Esophagus squamous epithelium (tissue), 5 donors: ENCODE results near the gene HDAC11. TPM values are rescaled to one million over a fixed set of nuclear protein-coding genes. Genes with fewer than 3 reads are reported as not detected.

Experiments
- DNase-seq: peaks from one replicate; lab custom pipeline; 2025; lab: John Stamatoyannopoulos, UW
- H3K27ac ChIP-seq, 4 donors: fragments of 200-600 bp; sonication (generic); one replicate each; pipeline ENCODE4 v1.5.1; 2016 to 2019; ENCODE audit warnings: mild to moderate bottlenecking in 1 of 4
- H3K27me3 ChIP-seq, 4 donors: fragments of 200-600 bp; sonication (generic); 1 replicate in 3 of 4; 2 replicates in 1 of 4; pipeline versions ENCODE4 v1.5.1 to v1.6.0; 2017 to 2021; ENCODE audit warnings: antibody characterized with exemption in 1 of 4
- H3K36me3 ChIP-seq, 3 donors: fragments of 200-600 bp; sonication (generic); one replicate each; pipeline ENCODE4 v1.5.1; 2016 to 2019
- H3K4me1 ChIP-seq, 3 donors: fragments of 200-600 bp; sonication (generic); one replicate each; pipeline ENCODE4 v1.5.1; 2017 to 2019
- H3K4me3 ChIP-seq, 4 donors: fragments of 200-600 bp; sonication (generic); 1 replicate in 3 of 4; 2 replicates in 1 of 4; pipeline ENCODE4 v1.5.1; 2016 to 2019; ENCODE audit warnings: mild to moderate bottlenecking in 2 of 4, moderate library complexity in 1 of 4
- H3K9me3 ChIP-seq, 3 donors: fragments of 200-600 bp; sonication (generic); one replicate each; pipeline ENCODE4 v1.5.1; 2016 to 2019
- CTCF ChIP-seq, 6 experiments: fragments of 450-650 bp in 4 of 6; fragments of 200-600 bp in 2 of 6; sonication (generic) in 2 of 6; IDR thresholded peaks; one replicate each; pipeline ENCODE4 v1.5.1; 2016 to 2019; ENCODE audit warnings: antibody characterized with exemption in 6 of 6, mild to moderate bottlenecking in 4 of 6, moderate library complexity in 4 of 6
- POLR2A ChIP-seq, 4 donors: fragments of 450-650 bp; IDR thresholded peaks; one replicate each; pipeline ENCODE4 v1.6.1; 2017; ENCODE audit warnings: antibody characterized with exemption in 4 of 4, mild to moderate bottlenecking in 4 of 4, moderate library complexity in 3 of 4
- WGBS, 2 donors: methylation state at CpG; one replicate each; pipeline ENCODE4 v1.1.5; 2018; 5-methylcytosine and 5-hydroxymethylcytosine counted together
- intact Hi-C: fragments of 100-400 bp; cut with DNase I; formaldehyde crosslinking; loops from one replicate; pipeline ENCODE4 v1.15.0; 2022
- total RNA-seq, 4 donors: library from RNA; depleted of rRNA; stranded (reverse); fragments of >200 nt; gene quantifications; one replicate each; pipeline ENCODE4 v1.1.0, GENCODE V29; 2016
- donor health status: DM: yes; HTN: yes; CAD: no.

Gene HDAC11
- total RNA-seq, 4 donors from 2014 or later: 8.1 to 25.4 (median 12.3) TPM

GRCh38 chr3:13462125-13462629 lies 17.9 kb upstream of the HDAC11 start:
- Histone ChIP-seq H3K27ac (no peak overlapping the region), H3K27me3 (peaks cover 0 to 29% (median 0%) of the 10 kb centered on the region in 4 donors), H3K9me3 (no peaks in the 10 kb centered on the region), H3K4me1 (no peaks in the 10 kb centered on the region), H3K4me3 (no peak overlapping the region), H3K36me3 (no peaks in the 10 kb centered on the region)
- DNase-seq: no peak
- TF ChIP-seq POLR2A (IDR thresholded peaks at IDR 0.05): no peak
- TF ChIP-seq CTCF (IDR thresholded peaks at IDR 0.05): no peak
- WGBS, 2 donors: 71 to 84% methylated on average over 8 of the region's 8 CpGs
- intact Hi-C loops: no loop called here

DNA sequence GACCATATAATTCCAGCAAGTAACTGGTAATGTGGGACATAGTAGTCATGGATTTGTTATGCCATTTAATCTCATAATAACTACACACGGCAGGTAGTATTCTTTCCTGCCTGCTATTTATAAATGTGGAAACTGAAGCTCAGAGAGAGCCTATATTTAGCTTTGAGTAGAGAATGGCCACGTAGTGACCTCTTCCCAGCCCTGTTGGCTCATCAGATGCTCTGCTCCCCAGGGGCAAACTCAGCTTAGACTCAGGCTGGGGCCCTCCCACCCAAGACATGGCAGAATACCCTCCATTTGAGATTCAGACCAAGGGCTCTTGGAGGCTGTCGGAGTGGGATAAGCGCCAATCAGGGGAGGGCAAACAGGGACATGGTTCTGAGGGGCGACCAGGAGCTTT lies 17.3 kb upstream of the HDAC11 start:
- H3K36me3 ChIP-seq: no peaks in the 10 kb centered on the region
- H3K4me1 ChIP-seq: no peaks in the 10 kb centered on the region
- no peak overlapping the region for H3K4me3 ChIP-seq
- H3K9me3 ChIP-seq: no peaks in the 10 kb centered on the region
- intact Hi-C loops: no loop called here
- H3K27me3 ChIP-seq: peaks cover 0 to 29% (median 0%) of the 10 kb centered on the region in 4 donors
- DNase-seq: no peak
- 63 to 80% methylated on average over 4 to 5 of the region's 5 CpGs for WGBS, 2 donors
- no peak for TF ChIP-seq POLR2A (IDR thresholded peaks at IDR 0.05)
- no peak for TF ChIP-seq CTCF (IDR thresholded peaks at IDR 0.05)
- no peak overlapping the region for H3K27ac ChIP-seq

- Histone ChIP-seq H3K4me1 (no peaks in the 10 kb centered on the region), H3K27ac (no peak overlapping the region), H3K4me3 (no peak overlapping the region), H3K27me3 (peaks cover 0 to 29% (median 0%) of the 10 kb centered on the region in 4 donors), H3K9me3 (no peaks in the 10 kb centered on the region), H3K36me3 (no peaks in the 10 kb centered on the region)
- TF ChIP-seq CTCF (IDR thresholded peaks at IDR 0.05) (no peak), POLR2A (IDR thresholded peaks at IDR 0.05) (no peak)
- DNase-seq: no peak
- intact Hi-C loops: no loop called here
- WGBS, 2 donors: 52 to 55% methylated on average over 7 to 10 of the region's 11 CpGs
Measured at GRCh38 chr3:13463618-13464400, 16.3 kb upstream of the HDAC11 start.

- H3K4me3 ChIP-seq: no peak overlapping the region
- H3K36me3 ChIP-seq: no peaks in the 10 kb centered on the region
- intact Hi-C loops: no loop called here
- 63 to 64% methylated on average over 4 of the region's 4 CpGs for WGBS, 2 donors
- no peak for TF ChIP-seq POLR2A (IDR thresholded peaks at IDR 0.05)
- TF ChIP-seq CTCF (IDR thresholded peaks at IDR 0.05): no peak
- no peaks in the 10 kb centered on the region for H3K9me3 ChIP-seq
- no peak for DNase-seq
- peaks cover 0 to 29% (median 0%) of the 10 kb centered on the region in 4 donors for H3K27me3 ChIP-seq
- H3K27ac ChIP-seq: no peak overlapping the region
- no peaks in the 10 kb centered on the region for H3K4me1 ChIP-seq
Measured at GRCh38 chr3:13465236-13465873, 14.8 kb upstream of the HDAC11 start.

GRCh38 chr3:13466781-13467180 lies 13.3 kb upstream of the HDAC11 start:
- H3K9me3 ChIP-seq: no peaks in the 10 kb centered on the region
- H3K4me3 ChIP-seq: no peak overlapping the region
- intact Hi-C loops: no loop called here
- no peak overlapping the region for H3K27ac ChIP-seq
- peaks cover 0 to 21% (median 0%) of the 10 kb centered on the region in 4 donors for H3K27me3 ChIP-seq
- DNase-seq: no peak
- H3K4me1 ChIP-seq: no peaks in the 10 kb centered on the region
- WGBS, 2 donors: 59 to 75% methylated on average over 4 of the region's 4 CpGs
- TF ChIP-seq CTCF (IDR thresholded peaks at IDR 0.05) (no peak), POLR2A (IDR thresholded peaks at IDR 0.05) (no peak)
- H3K36me3 ChIP-seq: no peaks in the 10 kb centered on the region
